Measurements from ENCODE around the gene ABCA12. TPM values are rescaled to one million over a fixed set of nuclear protein-coding genes. Genes with fewer than 3 reads are reported as not detected.

Gene ABCA12
- total RNA-seq, 2 donors from 2014 or later = not detected

DNA sequence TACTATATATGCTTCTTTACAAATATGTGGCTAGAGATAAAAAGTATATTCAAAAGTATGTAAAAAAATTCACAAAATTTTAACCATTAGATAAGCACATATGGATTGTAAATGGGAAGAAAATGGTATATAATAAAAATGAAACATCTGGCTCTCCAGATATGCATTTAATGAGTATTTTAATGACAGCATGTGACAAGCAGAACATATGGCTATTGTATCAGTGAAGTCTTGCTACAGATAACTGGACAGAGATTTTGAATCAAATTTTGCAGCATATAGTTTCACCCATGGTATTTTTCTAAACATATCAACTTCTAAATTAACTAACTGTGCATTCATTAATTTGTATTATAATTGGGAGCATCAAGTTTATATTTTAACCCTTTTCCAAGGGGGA is 5.0 kb upstream of the ABCA12 start:
- intact Hi-C loops (cut with DNase I) = no loop called here
- Histone ChIP-seq H3K27me3 (no peaks in the 10 kb centered on the region), H3K36me3 (replicated peaks in 1 of 2; ENCODE audit: insufficient read depth in 1 of 2, low read depth in 2 of 2) (no peaks in the 10 kb centered on the region), H3K4me3 (no peak overlapping the region), H3K9me3 (no peaks in the 10 kb centered on the region), H3K27ac (no peak overlapping the region), H3K4me1 (no peaks in the 10 kb centered on the region)
- no peak for TF ChIP-seq POLR2A (IDR thresholded peaks at IDR 0.05)
- TF ChIP-seq, protein P1, sequence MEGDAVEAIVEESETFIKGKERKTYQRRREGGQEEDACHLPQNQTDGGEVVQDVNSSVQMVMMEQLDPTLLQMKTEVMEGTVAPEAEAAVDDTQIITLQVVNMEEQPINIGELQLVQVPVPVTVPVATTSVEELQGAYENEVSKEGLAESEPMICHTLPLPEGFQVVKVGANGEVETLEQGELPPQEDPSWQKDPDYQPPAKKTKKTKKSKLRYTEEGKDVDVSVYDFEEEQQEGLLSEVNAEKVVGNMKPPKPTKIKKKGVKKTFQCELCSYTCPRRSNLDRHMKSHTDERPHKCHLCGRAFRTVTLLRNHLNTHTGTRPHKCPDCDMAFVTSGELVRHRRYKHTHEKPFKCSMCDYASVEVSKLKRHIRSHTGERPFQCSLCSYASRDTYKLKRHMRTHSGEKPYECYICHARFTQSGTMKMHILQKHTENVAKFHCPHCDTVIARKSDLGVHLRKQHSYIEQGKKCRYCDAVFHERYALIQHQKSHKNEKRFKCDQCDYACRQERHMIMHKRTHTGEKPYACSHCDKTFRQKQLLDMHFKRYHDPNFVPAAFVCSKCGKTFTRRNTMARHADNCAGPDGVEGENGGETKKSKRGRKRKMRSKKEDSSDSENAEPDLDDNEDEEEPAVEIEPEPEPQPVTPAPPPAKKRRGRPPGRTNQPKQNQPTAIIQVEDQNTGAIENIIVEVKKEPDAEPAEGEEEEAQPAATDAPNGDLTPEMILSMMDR (IDR thresholded peaks at IDR 0.05) = no peak
- DNase-seq (no peak), ATAC-seq (no peak)

DNA sequence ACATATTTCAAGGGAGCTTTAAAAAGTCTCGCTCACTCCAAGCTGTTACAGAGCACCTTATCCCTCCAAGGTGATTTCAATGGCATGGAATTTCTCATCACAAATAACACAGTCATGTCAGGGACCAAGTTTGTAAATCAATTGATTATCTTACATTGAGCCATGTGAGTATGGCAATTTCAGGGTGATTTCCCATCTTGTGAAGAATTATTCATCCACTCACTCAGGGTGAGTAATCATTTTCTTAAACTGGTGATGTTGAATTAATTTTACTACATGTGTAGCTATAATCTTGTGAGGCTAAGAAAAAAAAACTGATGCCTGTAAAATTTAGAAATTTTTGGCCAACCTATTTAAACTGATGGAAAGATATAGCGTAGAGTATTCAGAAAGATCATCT is 3.3 kb upstream of the ABCA12 start:
- DNase-seq (no peak), ATAC-seq (no peak)
- Histone ChIP-seq H3K4me1 (no peaks in the 10 kb centered on the region), H3K9me3 (no peaks in the 10 kb centered on the region), H3K36me3 (replicated peaks in 1 of 2; ENCODE audit: insufficient read depth in 1 of 2, low read depth in 2 of 2) (no peaks in the 10 kb centered on the region), H3K27ac (no peak overlapping the region), H3K4me3 (no peak overlapping the region), H3K27me3 (no peaks in the 10 kb centered on the region)
- intact Hi-C loops (cut with DNase I) = no loop called here
- 50 to 75% methylated on average over 2 of the region's 2 CpGs for whole genome bisulfite sequencing, 2 donors
- TF ChIP-seq, protein P1 (IDR thresholded peaks at IDR 0.05) = no peak
- TF ChIP-seq POLR2A (IDR thresholded peaks at IDR 0.05) = no peak

DNA sequence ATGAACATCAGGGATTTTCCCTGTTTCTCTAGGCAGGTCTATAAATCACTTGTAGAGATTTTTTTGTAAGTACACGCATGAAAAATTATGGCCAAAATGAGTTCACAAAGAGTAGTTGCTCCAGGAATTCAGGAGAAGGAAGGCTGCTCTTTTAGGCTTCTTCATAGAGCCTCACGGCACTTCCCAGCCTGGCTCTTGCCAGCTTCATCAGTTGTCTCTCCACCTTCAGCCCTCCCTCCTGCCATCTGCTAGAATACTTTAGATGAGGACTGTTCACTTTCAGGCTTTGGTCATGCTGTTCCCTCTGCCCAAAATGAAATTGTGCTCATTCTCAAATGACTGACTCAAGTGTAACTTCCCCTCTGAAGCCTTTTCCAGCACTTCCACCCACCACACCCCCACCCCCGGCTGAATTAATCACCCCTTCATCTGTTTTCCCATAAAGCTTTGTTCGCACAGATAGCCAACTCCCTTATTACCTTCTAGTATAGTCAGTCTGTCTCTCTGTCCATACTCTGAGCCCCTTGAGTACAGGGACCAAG is 1.8 kb upstream of the ABCA12 start:
- Histone ChIP-seq H3K4me3 (no peak overlapping the region), H3K27me3 (no peaks in the 10 kb centered on the region), H3K36me3 (replicated peaks in 1 of 2; ENCODE audit: insufficient read depth in 1 of 2, low read depth in 2 of 2) (no peaks in the 10 kb centered on the region), H3K27ac (no peak overlapping the region), H3K9me3 (no peaks in the 10 kb centered on the region), H3K4me1 (no peaks in the 10 kb centered on the region)
- ATAC-seq (no peak), DNase-seq (no peak)
- 59 to 68% methylated on average over 4 of the region's 4 CpGs for WGBS, 2 donors
- intact Hi-C loops (cut with DNase I) = no loop called here
- TF ChIP-seq, protein P1 (IDR thresholded peaks at IDR 0.05) = no peak
- TF ChIP-seq POLR2A (IDR thresholded peaks at IDR 0.05) = no peak

DNA sequence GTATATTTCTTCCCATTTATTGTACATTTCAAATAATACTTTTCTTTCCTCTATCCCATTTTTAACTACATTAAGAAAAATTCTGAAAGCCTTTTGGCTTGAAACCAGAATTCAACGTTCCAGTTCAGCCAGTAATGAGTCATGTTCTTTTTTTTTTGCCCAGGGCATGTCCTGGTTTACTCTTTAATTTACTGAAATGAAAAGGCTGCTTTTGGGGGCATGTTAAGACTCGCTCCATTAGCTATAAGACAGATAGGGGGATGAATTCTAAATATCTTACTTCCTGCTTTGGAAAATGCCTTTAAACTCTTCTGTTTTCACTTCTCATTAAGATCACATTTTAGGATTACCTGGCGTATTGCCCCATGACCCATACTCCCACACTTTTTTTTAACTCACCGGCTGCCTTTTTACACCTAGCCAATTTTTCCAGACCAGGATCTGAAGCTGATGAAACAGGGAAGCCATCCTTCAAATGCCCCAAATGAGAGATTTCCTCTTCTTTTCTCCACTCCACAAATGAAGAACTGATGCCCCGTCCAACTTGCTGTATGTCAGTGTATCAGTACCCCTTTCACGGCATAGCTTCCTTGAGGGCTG is 585 bp downstream of the ABCA12 start:
- WGBS, 2 donors = 43 to 51% methylated on average over 6 of the region's 6 CpGs
- ATAC-seq (no peak), DNase-seq (no peak)
- Histone ChIP-seq H3K9me3 (no peaks in the 10 kb centered on the region), H3K4me3 (no peak overlapping the region), H3K4me1 (no peaks in the 10 kb centered on the region), H3K27me3 (no peaks in the 10 kb centered on the region), H3K27ac (no peak overlapping the region), H3K36me3 (replicated peaks in 1 of 2; ENCODE audit: insufficient read depth in 1 of 2, low read depth in 2 of 2) (no peaks in the 10 kb centered on the region)
- intact Hi-C loops (cut with DNase I) = no loop called here
- TF ChIP-seq POLR2A (IDR thresholded peaks at IDR 0.05) = no peak
- TF ChIP-seq, protein P1 (IDR thresholded peaks at IDR 0.05) = no peak

DNA sequence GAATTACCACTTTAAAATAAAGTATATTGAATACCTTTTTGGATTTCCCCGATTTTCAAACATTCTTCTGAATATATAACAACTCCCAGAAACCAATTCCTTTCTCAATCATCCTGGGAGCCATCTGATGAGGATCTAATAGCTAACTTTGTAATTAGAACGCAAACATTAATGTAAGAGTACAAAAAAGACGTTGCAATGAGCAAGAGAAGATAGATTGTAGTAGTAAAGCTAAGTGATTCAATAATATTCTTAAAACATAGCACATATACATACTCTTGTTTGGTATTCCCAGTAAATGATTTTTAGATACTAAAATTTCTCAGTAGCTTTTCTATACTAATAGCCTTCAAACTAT is 1.1 kb downstream of the ABCA12 start:
- H3K27me3 ChIP-seq = no peaks in the 10 kb centered on the region
- no peaks in the 10 kb centered on the region for H3K36me3 ChIP-seq (replicated peaks in 1 of 2; ENCODE audit: insufficient read depth in 1 of 2, low read depth in 2 of 2)
- H3K9me3 ChIP-seq = no peaks in the 10 kb centered on the region
- intact Hi-C loops (cut with DNase I) = no loop called here
- 41 to 49% methylated on average over 3 of the region's 3 CpGs for WGBS, 2 donors
- TF ChIP-seq POLR2A (IDR thresholded peaks at IDR 0.05) = no peak
- TF ChIP-seq, protein P1 (IDR thresholded peaks at IDR 0.05) = no peak
- H3K4me3 ChIP-seq = no peak overlapping the region
- no peak overlapping the region for H3K27ac ChIP-seq
- ATAC-seq = no peak
- DNase-seq = no peak
- H3K4me1 ChIP-seq = no peaks in the 10 kb centered on the region

All from body of pancreas (tissue), 4 donors.